ENCODE results near the gene LEMD1. TPM values are rescaled to one million over a fixed set of nuclear protein-coding genes. Genes with fewer than 3 reads are reported as not detected.

LEMD1 gene
- total and polyA plus RNA-seq, 4 donors = 0.72 to 1.5 (median 1.1) TPM

DNA sequence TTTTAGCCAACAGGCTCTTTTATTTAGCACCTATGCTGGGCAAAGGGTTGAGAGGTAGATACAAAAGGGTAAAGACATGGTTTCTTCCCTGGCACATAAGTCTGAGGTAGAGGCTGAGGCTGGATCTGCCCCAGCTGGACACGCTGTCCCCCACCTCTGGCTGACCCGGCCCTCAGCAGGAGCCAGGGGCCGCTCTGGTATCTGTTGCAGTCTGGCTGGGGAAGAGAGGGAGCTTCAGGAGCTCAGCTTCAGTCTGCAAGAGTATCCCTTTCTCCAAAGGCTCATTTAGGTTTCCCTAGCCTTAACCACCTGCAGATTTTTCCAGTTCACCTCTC, 19.8 kb upstream of the LEMD1 start:
- ATAC-seq (ENCODE audit: insufficient read depth, low FRiP score) (no peak), DNase-seq (no peak)
- Histone ChIP-seq H3K4me3 (no peak overlapping the region), H3K27me3 (ENCODE audit: control insufficient read depth in 3 of 3, insufficient read depth in 3 of 3, low read length in 2 of 3) (no peaks in the 10 kb centered on the region), H3K27ac (ENCODE audit: low read depth in 1 of 2, low read length in 1 of 2) (peak overlapping the region in 1 of 2 donors; percentile 79), H3K4me1 (ENCODE audit: control insufficient read depth in 5 of 5, insufficient read depth in 5 of 5, low read length in 5 of 5) (peaks cover 0 to 55% (median 26%) of the 10 kb centered on the region in 5 donors), H3K36me3 (ENCODE audit: control insufficient read depth in 4 of 4, insufficient read depth in 4 of 4, low read length in 4 of 4) (no peaks in the 10 kb centered on the region), H3K9me3 (ENCODE audit: control insufficient read depth in 4 of 4, insufficient read depth in 3 of 4, low read length in 3 of 4) (no peaks in the 10 kb centered on the region), H3K9ac (ENCODE audit: insufficient read depth in 1 of 2, low read length in 2 of 2) (peak overlapping the region in 1 of 2 donors; percentile 16)
- TF ChIP-seq, protein P1, sequence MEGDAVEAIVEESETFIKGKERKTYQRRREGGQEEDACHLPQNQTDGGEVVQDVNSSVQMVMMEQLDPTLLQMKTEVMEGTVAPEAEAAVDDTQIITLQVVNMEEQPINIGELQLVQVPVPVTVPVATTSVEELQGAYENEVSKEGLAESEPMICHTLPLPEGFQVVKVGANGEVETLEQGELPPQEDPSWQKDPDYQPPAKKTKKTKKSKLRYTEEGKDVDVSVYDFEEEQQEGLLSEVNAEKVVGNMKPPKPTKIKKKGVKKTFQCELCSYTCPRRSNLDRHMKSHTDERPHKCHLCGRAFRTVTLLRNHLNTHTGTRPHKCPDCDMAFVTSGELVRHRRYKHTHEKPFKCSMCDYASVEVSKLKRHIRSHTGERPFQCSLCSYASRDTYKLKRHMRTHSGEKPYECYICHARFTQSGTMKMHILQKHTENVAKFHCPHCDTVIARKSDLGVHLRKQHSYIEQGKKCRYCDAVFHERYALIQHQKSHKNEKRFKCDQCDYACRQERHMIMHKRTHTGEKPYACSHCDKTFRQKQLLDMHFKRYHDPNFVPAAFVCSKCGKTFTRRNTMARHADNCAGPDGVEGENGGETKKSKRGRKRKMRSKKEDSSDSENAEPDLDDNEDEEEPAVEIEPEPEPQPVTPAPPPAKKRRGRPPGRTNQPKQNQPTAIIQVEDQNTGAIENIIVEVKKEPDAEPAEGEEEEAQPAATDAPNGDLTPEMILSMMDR (IDR thresholded peaks at IDR 0.05; ENCODE audit: control extremely low read depth, extremely low read depth) = no peak
- WGBS, 2 donors = 88 to 90% methylated on average over 3 of the region's 3 CpGs

DNA sequence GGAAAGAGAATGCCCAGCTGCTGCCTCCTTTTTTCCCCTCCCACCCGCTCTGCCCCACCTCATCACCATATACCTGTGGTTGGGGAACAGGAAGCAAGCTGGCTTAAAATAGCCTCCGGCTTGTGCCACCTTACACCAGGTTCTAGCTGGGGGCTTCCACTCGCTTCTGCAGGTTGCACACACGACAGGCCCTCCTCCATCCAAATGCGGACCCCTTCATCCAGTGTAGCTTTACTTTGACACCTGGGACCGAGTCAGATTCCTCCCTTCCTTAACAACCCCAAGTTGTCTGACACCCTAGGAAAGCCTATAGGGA, 19.4 kb upstream of the LEMD1 start:
- DNase-seq (no peak), ATAC-seq (ENCODE audit: insufficient read depth, low FRiP score) (peak; percentile 12)
- TF ChIP-seq, protein P1 (IDR thresholded peaks at IDR 0.05; ENCODE audit: control extremely low read depth, extremely low read depth) = no peak
- Histone ChIP-seq H3K4me3 (no peak overlapping the region), H3K9me3 (ENCODE audit: control insufficient read depth in 4 of 4, insufficient read depth in 3 of 4, low read length in 3 of 4) (no peaks in the 10 kb centered on the region), H3K9ac (ENCODE audit: insufficient read depth in 1 of 2, low read length in 2 of 2) (peak overlapping the region in 1 of 2 donors; percentile 16), H3K27ac (ENCODE audit: low read depth in 1 of 2, low read length in 1 of 2) (peak overlapping the region in 1 of 2 donors; percentile 79), H3K4me1 (ENCODE audit: control insufficient read depth in 5 of 5, insufficient read depth in 5 of 5, low read length in 5 of 5) (peaks cover 0 to 55% (median 26%) of the 10 kb centered on the region in 5 donors), H3K36me3 (ENCODE audit: control insufficient read depth in 4 of 4, insufficient read depth in 4 of 4, low read length in 4 of 4) (no peaks in the 10 kb centered on the region), H3K27me3 (ENCODE audit: control insufficient read depth in 3 of 3, insufficient read depth in 3 of 3, low read length in 2 of 3) (no peaks in the 10 kb centered on the region)
- WGBS, 2 donors = 40 to 58% methylated on average over 6 of the region's 6 CpGs

DNA sequence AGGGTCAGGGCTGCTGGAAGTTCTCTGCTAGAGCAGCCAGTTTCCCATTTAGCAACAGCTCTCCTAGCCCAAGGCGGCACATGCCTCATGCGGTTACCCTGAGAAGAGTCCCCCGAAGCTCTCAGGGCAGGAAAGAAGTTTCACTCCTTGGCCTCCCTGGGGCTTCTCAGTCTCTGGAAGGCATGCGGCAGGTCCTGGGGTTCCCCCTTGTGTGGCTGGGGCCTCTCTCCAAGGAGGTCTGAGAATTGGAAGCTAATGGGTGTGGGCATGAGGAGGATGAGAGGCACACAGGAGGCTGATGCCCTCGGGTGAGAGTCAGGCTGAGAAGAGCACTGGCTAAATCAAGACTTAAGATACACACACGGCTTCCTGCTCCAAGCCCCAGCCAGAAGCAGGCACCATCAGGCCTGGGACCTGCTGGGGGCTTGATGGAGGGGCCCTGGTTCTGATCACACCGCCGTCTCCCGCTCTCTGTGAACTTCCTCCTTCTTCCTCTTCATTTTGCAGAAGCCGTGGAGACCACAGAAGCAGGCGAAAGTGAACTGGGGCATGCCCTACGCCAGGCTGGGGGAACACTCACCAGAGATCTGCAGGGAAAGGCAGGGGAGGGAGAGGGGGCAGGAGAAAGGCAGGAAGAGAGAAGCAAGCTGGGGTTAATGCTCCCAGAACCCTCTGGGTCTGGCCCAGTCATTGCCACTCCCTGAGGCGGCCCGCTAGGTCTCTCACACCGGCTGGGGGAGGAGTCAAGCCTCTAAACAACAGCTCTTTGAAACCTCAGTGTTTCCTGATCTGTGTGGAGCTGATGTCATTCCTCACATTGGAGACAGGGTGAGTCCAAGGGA, 18.8 kb upstream of the LEMD1 start:
- Histone ChIP-seq H3K9ac (ENCODE audit: insufficient read depth in 1 of 2, low read length in 2 of 2) (no peak overlapping the region), H3K27ac (ENCODE audit: low read depth in 1 of 2, low read length in 1 of 2) (peak overlapping the region in 1 of 2 donors; percentile 79), H3K9me3 (ENCODE audit: control insufficient read depth in 4 of 4, insufficient read depth in 3 of 4, low read length in 3 of 4) (no peaks in the 10 kb centered on the region), H3K4me3 (no peak overlapping the region), H3K4me1 (ENCODE audit: control insufficient read depth in 5 of 5, insufficient read depth in 5 of 5, low read length in 5 of 5) (peaks cover 0 to 50% (median 26%) of the 10 kb centered on the region in 5 donors), H3K27me3 (ENCODE audit: control insufficient read depth in 3 of 3, insufficient read depth in 3 of 3, low read length in 2 of 3) (no peaks in the 10 kb centered on the region), H3K36me3 (ENCODE audit: control insufficient read depth in 4 of 4, insufficient read depth in 4 of 4, low read length in 4 of 4) (no peaks in the 10 kb centered on the region)
- 22 to 33% methylated on average over 13 to 15 of the region's 15 CpGs for WGBS, 2 donors
- peak; percentile 53 for ATAC-seq (ENCODE audit: insufficient read depth, low FRiP score)
- TF ChIP-seq, protein P1 (IDR thresholded peaks at IDR 0.05; ENCODE audit: control extremely low read depth, extremely low read depth) = no peak
- DNase-seq = peak; percentile 59 to 75 (median 68)
